WTC11 (cell line): Measurements from ENCODE around the gene SMIM38.
"Not testable (repeated sequence)": the region's sequence is repeated elsewhere in the genome, so short reads cannot be mapped to it uniquely, and the experiment has no call there.

ENCODE experiments used
- CREB1 ChIP-seq: sonication (generic); formaldehyde crosslinking; IDR thresholded peaks from 2 replicates; pipeline ENCODE4 v1.8.0; 2023; ENCODE audit warnings: mild to moderate bottlenecking, missing genetic modification reagents
- ELF4 ChIP-seq: sonication (generic); formaldehyde crosslinking; IDR thresholded peaks from 2 replicates; pipeline ENCODE4 v1.8.1; 2022; ENCODE audit warnings: low read depth, mild to moderate bottlenecking, moderate library complexity, missing genetic modification reagents
- GABPB1 ChIP-seq: sonication (generic); formaldehyde crosslinking; IDR thresholded peaks from 2 replicates; pipeline ENCODE4 v1.8.1; 2023; ENCODE audit warnings: mild to moderate bottlenecking, missing genetic modification reagents
- JUN ChIP-seq: sonication (generic); formaldehyde crosslinking; IDR thresholded peaks from 2 replicates; pipeline ENCODE4 v1.8.0; 2023; ENCODE audit warnings: mild to moderate bottlenecking, missing genetic modification reagents
- MYBL2 ChIP-seq: sonication (generic); formaldehyde crosslinking; IDR thresholded peaks from 2 replicates; pipeline ENCODE4 v1.8.1; 2023; ENCODE audit warnings: mild to moderate bottlenecking, moderate library complexity, missing genetic modification reagents
- ZNF138 ChIP-seq: sonication (generic); formaldehyde crosslinking; conservative IDR thresholded peaks from 2 replicates; pipeline ENCODE4 v1.8.1; 2022; ENCODE audit warnings: mild to moderate bottlenecking, moderate library complexity, missing genetic modification reagents
- ZNF416 ChIP-seq: fragments of 250-450 bp; sonication (Bioruptor Pico); IDR thresholded peaks from 2 replicates; pipeline ENCODE4 v1.9.0; 2021; ENCODE audit warnings: mild to moderate bottlenecking, inconsistent platforms
- TF ChIP-seq, protein P1 (sequence below): fragments of 200-600 bp; IDR thresholded peaks from 2 replicates; pipeline ENCODE4 v1.8.0; 2022; ENCODE audit warnings: antibody characterized with exemption
- TF ChIP-seq, protein P2 (sequence below): sonication (generic); formaldehyde crosslinking; IDR thresholded peaks from 2 replicates; pipeline ENCODE4 v1.8.0; 2022; ENCODE audit warnings: mild to moderate bottlenecking, missing genetic modification reagents

GRCh38 chr11:69140161-69140560 lies 15.6 kb upstream of the SMIM38 start:
- not testable (repeated sequence) for TF ChIP-seq ELF4; GABPB1; ZNF416 (CRISPR knock-in tag); ZNF138; CREB1 (CRISPR knock-in tag); MYBL2 (CRISPR knock-in tag); JUN (CRISPR knock-in tag)
- TF ChIP-seq, protein P1, sequence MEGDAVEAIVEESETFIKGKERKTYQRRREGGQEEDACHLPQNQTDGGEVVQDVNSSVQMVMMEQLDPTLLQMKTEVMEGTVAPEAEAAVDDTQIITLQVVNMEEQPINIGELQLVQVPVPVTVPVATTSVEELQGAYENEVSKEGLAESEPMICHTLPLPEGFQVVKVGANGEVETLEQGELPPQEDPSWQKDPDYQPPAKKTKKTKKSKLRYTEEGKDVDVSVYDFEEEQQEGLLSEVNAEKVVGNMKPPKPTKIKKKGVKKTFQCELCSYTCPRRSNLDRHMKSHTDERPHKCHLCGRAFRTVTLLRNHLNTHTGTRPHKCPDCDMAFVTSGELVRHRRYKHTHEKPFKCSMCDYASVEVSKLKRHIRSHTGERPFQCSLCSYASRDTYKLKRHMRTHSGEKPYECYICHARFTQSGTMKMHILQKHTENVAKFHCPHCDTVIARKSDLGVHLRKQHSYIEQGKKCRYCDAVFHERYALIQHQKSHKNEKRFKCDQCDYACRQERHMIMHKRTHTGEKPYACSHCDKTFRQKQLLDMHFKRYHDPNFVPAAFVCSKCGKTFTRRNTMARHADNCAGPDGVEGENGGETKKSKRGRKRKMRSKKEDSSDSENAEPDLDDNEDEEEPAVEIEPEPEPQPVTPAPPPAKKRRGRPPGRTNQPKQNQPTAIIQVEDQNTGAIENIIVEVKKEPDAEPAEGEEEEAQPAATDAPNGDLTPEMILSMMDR: not testable (repeated sequence)
- TF ChIP-seq, protein P2, sequence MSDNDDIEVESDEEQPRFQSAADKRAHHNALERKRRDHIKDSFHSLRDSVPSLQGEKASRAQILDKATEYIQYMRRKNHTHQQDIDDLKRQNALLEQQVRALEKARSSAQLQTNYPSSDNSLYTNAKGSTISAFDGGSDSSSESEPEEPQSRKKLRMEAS (CRISPR knock-in tag): not testable (repeated sequence)
